Neural cell (in vitro differentiated cells): ENCODE measurements around the gene ASIP. TPM values are rescaled to one million over a fixed set of nuclear protein-coding genes. Genes with fewer than 3 reads are reported as not detected.

Experiments used
- H2AFZ ChIP-seq: fragments of 200-600, 300-800 bp; sonication (generic), shearing (Covaris generic); 2 replicates; pipeline ENCODE4 v1.6.0; 2014; ENCODE audit warnings: low read depth, mild to moderate bottlenecking, antibody characterized with exemption, low read length, moderate library complexity
- H3F3A ChIP-seq: fragments of 200-600 bp; shearing (Covaris generic); 2 replicates; pipeline ENCODE4 v1.6.1; 2016; ENCODE audit warnings: mild to moderate bottlenecking, moderate library complexity, mixed read lengths, antibody characterized with exemption, low read length; ENCODE audit not compliant: insufficient read depth, poor library complexity, severe bottlenecking
- H3K27ac ChIP-seq: fragments of 200-600, 300-800 bp; sonication (generic), shearing (Covaris generic); 2 replicates; pipeline ENCODE4 v1.5.1; 2014; ENCODE audit warnings: mild to moderate bottlenecking, low read length, moderate library complexity
- H3K27me3 ChIP-seq: fragments of 300-800, 200-600 bp; sonication (generic), shearing (Covaris generic); 2 replicates; pipeline ENCODE4 v1.6.0; 2014; ENCODE audit warnings: mild to moderate bottlenecking, low read depth, low read length, moderate library complexity; ENCODE audit not compliant: insufficient read depth
- H3K36me3 ChIP-seq: fragments of 300-800, 200-600 bp; sonication (generic), shearing (Covaris generic); 2 replicates; pipeline ENCODE4 v1.5.1; 2014; ENCODE audit warnings: mild to moderate bottlenecking, antibody characterized with exemption, low read length, moderate library complexity; ENCODE audit not compliant: insufficient read depth
- H3K4me2 ChIP-seq: fragments of 300-800, 200-600 bp; sonication (generic), shearing (Covaris generic); 2 replicates; pipeline ENCODE4 v1.6.0; 2014; ENCODE audit warnings: mild to moderate bottlenecking, low read length
- H3K4me3 ChIP-seq: fragments of 300-800, 200-600 bp; sonication (generic), shearing (Covaris generic); 2 replicates; pipeline ENCODE4 v1.5.1; 2014; ENCODE audit warnings: mild to moderate bottlenecking, low read length, moderate library complexity
- H3K79me2 ChIP-seq: fragments of 200-600 bp; shearing (Covaris generic); replicated peaks from 2 replicates; pipeline ENCODE4 v1.6.0; 2014; ENCODE audit warnings: mild to moderate bottlenecking, low read length, moderate library complexity; ENCODE audit not compliant: insufficient read depth
- H3K9ac ChIP-seq: fragments of 300-800, 200-600 bp; sonication (generic), shearing (Covaris generic); 2 replicates; pipeline ENCODE4 v1.6.1; 2016; ENCODE audit warnings: mild to moderate bottlenecking, low read length, mixed read lengths
- H3K9me2 ChIP-seq: fragments of 200-600 bp; shearing (Covaris generic); 2 replicates; pipeline ENCODE4 v1.6.1; 2016; ENCODE audit warnings: mild to moderate bottlenecking, low read length, mixed read lengths; ENCODE audit not compliant: insufficient read depth
- H3K9me3 ChIP-seq: fragments of 200-600, 300-800 bp; sonication (generic), shearing (Covaris generic); 2 replicates; pipeline ENCODE4 v1.6.1; 2016; ENCODE audit warnings: mild to moderate bottlenecking, mixed run types, low read length, moderate library complexity, mixed read lengths
- H4K20me1 ChIP-seq: fragments of 200-600 bp; shearing (Covaris generic); 2 replicates; pipeline ENCODE4 v1.6.1; 2016; ENCODE audit warnings: mild to moderate bottlenecking, mixed run types; ENCODE audit not compliant: insufficient read depth
- EP300 ChIP-seq: fragments of 450-650 bp; conservative IDR thresholded peaks from 2 replicates; pipeline ENCODE4 v1.6.1; 2014; ENCODE audit warnings: antibody characterized with exemption, mild to moderate bottlenecking, moderate library complexity; ENCODE audit not compliant: poor library complexity, severe bottlenecking
- EZH2 ChIP-seq: fragments of 200-600, 300-800 bp; shearing (Covaris generic), sonication (generic); IDR thresholded peaks from 2 replicates; pipeline ENCODE4 v1.6.1; 2014; ENCODE audit warnings: antibody characterized with exemption, low read length, borderline replicate concordance, mild to moderate bottlenecking; ENCODE audit not compliant: insufficient read depth, poor library complexity, severe bottlenecking
- MXI1 ChIP-seq: fragments of 450-650 bp; conservative IDR thresholded peaks from 2 replicates; pipeline ENCODE4 v1.6.1; 2014; ENCODE audit warnings: antibody characterized with exemption, mild to moderate bottlenecking; ENCODE audit not compliant: poor library complexity, severe bottlenecking
- POLR2AphosphoS5 ChIP-seq: IDR thresholded peaks from 2 replicates; pipeline ENCODE4 v1.6.1; 2012
- RAD21 ChIP-seq: fragments of 450-650 bp; conservative IDR thresholded peaks from 2 replicates; pipeline ENCODE4 v1.6.1; 2014; ENCODE audit warnings: antibody characterized with exemption, mild to moderate bottlenecking, moderate library complexity
- SMC3 ChIP-seq: fragments of 450-650 bp; conservative IDR thresholded peaks from 2 replicates; pipeline ENCODE4 v1.6.1; 2014; ENCODE audit warnings: antibody characterized with exemption, mild to moderate bottlenecking, moderate library complexity; ENCODE audit not compliant: poor library complexity
- TAF1 ChIP-seq: IDR thresholded peaks from 2 replicates; pipeline ENCODE4 v1.6.1; 2012; ENCODE audit warnings: low read depth
- polyA plus RNA-seq: library from polyadenylated mRNA; depleted of rRNA; stranded (reverse); fragments of >200 nt; gene quantifications from 2 replicates; pipeline ENCODE4 v1.2.3, GENCODE V29; 2014
- TF ChIP-seq, protein P1 (sequence below): IDR thresholded peaks from 2 replicates; pipeline ENCODE4 v1.6.1; 2012; ENCODE audit warnings: borderline replicate concordance
- TF ChIP-seq, protein P2 (sequence below): fragments of 450-650 bp; IDR thresholded peaks from 2 replicates; pipeline ENCODE4 v1.5.1; 2014; ENCODE audit warnings: antibody characterized with exemption, mild to moderate bottlenecking, moderate library complexity; ENCODE audit not compliant: poor library complexity, severe bottlenecking

The ASIP gene
- polyA plus RNA-seq, 1 donor from 2014 or later = not detected

DNA sequence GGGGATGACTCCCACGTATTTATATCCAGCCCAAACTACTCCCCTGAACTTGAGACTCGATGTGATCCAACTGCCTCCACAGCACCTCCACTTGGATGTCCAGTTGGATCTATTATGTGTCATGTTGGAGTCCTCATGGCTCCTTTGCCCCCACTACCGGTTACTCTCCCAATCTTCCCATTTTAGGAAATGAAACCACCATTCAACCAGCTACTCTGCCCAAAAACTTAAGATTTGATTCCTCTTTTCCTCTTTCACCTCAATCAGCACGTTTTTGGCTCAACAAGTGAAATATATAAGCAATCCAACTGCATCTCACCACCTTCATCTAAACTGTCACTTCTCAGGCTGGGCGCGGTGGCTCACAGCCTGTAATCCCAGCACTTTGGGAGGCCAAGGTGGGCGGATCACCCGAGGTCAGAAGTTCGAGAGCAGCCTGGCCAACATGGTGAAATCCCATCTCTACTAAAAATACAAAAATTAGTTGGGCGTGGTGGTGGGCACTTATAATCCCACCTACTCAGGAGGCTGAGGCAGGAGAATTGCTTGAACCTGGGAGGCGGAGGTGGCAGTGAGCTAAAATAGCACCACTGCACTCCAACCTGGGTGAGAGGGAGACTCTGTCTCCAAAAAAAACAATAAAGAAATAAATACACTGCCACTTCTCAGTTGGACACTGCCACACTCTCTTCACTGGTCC lies 58.5 kb downstream of the ASIP start:
- Histone ChIP-seq H3K9me2 (no peaks in the 10 kb centered on the region), H3F3A (no peaks in the 10 kb centered on the region), H4K20me1 (no peaks in the 10 kb centered on the region), H3K9me3 (no peaks in the 10 kb centered on the region), H3K79me2 (peaks cover 16% of the 10 kb centered on the region), H3K27ac (no peak overlapping the region), H3K9ac (no peak overlapping the region), H3K4me2 (no peak overlapping the region), H3K36me3 (no peaks in the 10 kb centered on the region), H2AFZ (no peak overlapping the region), H3K4me3 (no peak overlapping the region), H3K27me3 (no peaks in the 10 kb centered on the region)
- TF ChIP-seq, protein P1, sequence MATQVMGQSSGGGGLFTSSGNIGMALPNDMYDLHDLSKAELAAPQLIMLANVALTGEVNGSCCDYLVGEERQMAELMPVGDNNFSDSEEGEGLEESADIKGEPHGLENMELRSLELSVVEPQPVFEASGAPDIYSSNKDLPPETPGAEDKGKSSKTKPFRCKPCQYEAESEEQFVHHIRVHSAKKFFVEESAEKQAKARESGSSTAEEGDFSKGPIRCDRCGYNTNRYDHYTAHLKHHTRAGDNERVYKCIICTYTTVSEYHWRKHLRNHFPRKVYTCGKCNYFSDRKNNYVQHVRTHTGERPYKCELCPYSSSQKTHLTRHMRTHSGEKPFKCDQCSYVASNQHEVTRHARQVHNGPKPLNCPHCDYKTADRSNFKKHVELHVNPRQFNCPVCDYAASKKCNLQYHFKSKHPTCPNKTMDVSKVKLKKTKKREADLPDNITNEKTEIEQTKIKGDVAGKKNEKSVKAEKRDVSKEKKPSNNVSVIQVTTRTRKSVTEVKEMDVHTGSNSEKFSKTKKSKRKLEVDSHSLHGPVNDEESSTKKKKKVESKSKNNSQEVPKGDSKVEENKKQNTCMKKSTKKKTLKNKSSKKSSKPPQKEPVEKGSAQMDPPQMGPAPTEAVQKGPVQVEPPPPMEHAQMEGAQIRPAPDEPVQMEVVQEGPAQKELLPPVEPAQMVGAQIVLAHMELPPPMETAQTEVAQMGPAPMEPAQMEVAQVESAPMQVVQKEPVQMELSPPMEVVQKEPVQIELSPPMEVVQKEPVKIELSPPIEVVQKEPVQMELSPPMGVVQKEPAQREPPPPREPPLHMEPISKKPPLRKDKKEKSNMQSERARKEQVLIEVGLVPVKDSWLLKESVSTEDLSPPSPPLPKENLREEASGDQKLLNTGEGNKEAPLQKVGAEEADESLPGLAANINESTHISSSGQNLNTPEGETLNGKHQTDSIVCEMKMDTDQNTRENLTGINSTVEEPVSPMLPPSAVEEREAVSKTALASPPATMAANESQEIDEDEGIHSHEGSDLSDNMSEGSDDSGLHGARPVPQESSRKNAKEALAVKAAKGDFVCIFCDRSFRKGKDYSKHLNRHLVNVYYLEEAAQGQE = no peak
- TF ChIP-seq EP300 (no peak), EZH2 (no peak), MXI1 (no peak), SMC3 (no peak), POLR2AphosphoS5 (no peak), RAD21 (no peak)
- TF ChIP-seq, protein P2, sequence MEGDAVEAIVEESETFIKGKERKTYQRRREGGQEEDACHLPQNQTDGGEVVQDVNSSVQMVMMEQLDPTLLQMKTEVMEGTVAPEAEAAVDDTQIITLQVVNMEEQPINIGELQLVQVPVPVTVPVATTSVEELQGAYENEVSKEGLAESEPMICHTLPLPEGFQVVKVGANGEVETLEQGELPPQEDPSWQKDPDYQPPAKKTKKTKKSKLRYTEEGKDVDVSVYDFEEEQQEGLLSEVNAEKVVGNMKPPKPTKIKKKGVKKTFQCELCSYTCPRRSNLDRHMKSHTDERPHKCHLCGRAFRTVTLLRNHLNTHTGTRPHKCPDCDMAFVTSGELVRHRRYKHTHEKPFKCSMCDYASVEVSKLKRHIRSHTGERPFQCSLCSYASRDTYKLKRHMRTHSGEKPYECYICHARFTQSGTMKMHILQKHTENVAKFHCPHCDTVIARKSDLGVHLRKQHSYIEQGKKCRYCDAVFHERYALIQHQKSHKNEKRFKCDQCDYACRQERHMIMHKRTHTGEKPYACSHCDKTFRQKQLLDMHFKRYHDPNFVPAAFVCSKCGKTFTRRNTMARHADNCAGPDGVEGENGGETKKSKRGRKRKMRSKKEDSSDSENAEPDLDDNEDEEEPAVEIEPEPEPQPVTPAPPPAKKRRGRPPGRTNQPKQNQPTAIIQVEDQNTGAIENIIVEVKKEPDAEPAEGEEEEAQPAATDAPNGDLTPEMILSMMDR = no peak

DNA sequence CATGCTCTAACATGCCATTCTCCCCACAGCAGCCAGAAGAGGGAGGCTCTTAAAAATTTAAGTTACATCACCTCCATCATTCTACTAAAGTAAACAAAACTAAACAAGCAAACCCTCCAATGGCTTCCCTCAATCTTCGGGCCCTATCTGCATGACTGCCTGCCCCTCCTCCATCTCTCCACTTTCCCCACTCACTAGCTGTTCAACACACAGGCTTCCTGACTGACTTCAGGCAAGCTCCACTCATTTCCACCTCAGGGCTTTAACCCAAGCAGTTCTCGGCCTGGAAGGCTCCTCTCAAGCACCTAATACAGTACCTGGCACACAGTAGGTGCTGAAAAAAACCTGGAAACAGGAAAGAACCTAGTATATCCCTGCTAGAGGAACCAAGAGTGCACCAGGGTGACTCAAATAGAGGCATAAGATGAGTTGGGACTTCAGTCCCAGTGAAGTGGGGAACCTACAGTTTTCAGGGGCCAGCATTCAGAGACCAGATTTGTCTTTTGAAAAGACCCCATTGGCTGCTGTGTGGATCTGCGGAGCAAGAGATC lies 59.1 kb downstream of the ASIP start:
- Histone ChIP-seq H3K79me2 (peaks cover 16% of the 10 kb centered on the region), H3K9me3 (no peaks in the 10 kb centered on the region), H3K4me3 (no peak overlapping the region), H3K9me2 (no peaks in the 10 kb centered on the region), H3K36me3 (no peaks in the 10 kb centered on the region), H3K27me3 (no peaks in the 10 kb centered on the region), H4K20me1 (no peaks in the 10 kb centered on the region), H3K27ac (no peak overlapping the region), H3K4me2 (no peak overlapping the region), H2AFZ (no peak overlapping the region), H3K9ac (no peak overlapping the region), H3F3A (no peaks in the 10 kb centered on the region)
- TF ChIP-seq TAF1 (no peak), EP300 (no peak), RAD21 (no peak), SMC3 (no peak), EZH2 (no peak), POLR2AphosphoS5 (no peak), MXI1 (no peak)
- TF ChIP-seq, protein P2 = no peak
- TF ChIP-seq, protein P1 = no peak
